ENCODE results near the gene RER1. TPM values are rescaled to one million over a fixed set of nuclear protein-coding genes. Genes with fewer than 3 reads are reported as not detected.
A peak's percentile ranks its signal among the peaks of the same experiment; 100 is the strongest.

The RER1 gene
- total RNA-seq, 1 donor from 2014 or later = 118 TPM

DNA sequence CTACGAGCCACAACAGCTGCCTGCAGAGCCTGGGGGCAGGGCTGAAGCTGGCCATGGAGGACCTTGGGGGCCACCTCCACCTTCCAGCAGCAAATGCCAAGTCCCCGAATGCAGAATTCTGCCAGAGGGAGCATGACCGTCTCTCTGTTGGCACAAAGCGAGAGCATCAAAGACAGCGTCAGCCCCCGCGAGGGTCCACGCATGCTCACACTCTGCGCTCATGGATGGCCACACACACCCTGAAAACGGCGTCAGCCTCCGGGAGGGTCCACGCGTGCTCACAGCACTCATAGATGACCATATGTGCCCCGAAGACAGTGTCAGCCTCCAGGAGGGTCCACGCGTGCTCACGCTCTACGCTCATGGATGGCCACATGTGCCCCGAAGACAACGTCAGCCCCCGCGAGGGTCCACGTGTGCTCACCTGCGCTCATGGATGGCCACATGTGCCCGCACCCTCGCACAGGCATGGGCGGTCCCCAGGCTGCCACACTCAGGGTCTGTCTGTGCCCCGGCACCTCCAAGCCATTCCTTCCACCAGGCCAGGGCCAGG, 46.8 kb upstream of the RER1 start:
- no peak overlapping the region for H3K4me3 ChIP-seq
- no peak for ATAC-seq
- H3K36me3 ChIP-seq = no peaks in the 10 kb centered on the region
- H3K27ac ChIP-seq = no peak overlapping the region
- peak; percentile 52 for DNase-seq
- TF ChIP-seq, protein P1, sequence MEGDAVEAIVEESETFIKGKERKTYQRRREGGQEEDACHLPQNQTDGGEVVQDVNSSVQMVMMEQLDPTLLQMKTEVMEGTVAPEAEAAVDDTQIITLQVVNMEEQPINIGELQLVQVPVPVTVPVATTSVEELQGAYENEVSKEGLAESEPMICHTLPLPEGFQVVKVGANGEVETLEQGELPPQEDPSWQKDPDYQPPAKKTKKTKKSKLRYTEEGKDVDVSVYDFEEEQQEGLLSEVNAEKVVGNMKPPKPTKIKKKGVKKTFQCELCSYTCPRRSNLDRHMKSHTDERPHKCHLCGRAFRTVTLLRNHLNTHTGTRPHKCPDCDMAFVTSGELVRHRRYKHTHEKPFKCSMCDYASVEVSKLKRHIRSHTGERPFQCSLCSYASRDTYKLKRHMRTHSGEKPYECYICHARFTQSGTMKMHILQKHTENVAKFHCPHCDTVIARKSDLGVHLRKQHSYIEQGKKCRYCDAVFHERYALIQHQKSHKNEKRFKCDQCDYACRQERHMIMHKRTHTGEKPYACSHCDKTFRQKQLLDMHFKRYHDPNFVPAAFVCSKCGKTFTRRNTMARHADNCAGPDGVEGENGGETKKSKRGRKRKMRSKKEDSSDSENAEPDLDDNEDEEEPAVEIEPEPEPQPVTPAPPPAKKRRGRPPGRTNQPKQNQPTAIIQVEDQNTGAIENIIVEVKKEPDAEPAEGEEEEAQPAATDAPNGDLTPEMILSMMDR (IDR thresholded peaks at IDR 0.05) = no peak
- intact Hi-C loops (cut with DNase I) = no loop called here
- no peaks in the 10 kb centered on the region for H3K27me3 ChIP-seq
- no peaks in the 10 kb centered on the region for H3K4me1 ChIP-seq
- no peaks in the 10 kb centered on the region for H3K9me3 ChIP-seq

DNA sequence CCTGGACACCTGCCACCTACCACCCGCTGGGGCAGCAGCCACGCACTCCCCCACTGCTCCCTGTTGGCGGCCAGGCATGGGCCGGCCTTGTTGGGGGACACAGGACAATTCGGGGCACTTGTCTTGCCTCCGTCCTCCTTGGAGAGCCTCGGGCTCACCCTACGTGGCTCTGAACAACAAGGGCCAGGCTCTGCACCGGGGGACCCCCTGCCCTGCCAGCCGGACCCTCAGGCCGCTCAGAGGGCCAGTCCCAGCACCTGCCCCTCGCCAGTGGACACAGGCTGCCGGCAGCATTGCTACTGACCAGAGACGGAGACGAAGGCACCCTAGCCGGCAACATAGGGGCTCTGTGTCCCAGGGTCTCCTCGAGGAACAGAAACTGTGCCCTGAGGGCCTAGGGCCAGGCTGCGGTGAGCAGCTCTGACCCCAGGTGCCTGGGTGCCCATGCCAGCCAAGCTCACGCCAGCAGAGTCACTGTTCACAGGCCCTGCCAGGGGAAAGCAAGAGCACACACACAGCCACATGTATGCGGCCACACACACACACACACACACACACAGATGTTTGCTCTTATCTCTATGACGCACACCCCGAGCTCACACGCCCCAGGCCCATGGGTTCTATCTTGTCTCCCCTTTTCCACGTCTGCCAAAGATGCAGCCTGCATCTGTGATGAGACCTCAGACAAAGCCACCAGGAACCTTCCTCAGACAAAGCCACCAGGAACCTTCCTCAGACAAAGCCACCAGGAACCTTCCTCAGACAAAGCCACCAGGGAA, 46.2 kb upstream of the RER1 start:
- TF ChIP-seq, protein P1 (IDR thresholded peaks at IDR 0.05) = no peak
- intact Hi-C loops (cut with DNase I) = no loop called here
- Histone ChIP-seq H3K27ac (no peak overlapping the region), H3K36me3 (no peaks in the 10 kb centered on the region), H3K27me3 (no peaks in the 10 kb centered on the region), H3K4me1 (no peaks in the 10 kb centered on the region), H3K9me3 (no peaks in the 10 kb centered on the region), H3K4me3 (no peak overlapping the region)
- ATAC-seq (no peak), DNase-seq (peak; percentile 55)

DNA sequence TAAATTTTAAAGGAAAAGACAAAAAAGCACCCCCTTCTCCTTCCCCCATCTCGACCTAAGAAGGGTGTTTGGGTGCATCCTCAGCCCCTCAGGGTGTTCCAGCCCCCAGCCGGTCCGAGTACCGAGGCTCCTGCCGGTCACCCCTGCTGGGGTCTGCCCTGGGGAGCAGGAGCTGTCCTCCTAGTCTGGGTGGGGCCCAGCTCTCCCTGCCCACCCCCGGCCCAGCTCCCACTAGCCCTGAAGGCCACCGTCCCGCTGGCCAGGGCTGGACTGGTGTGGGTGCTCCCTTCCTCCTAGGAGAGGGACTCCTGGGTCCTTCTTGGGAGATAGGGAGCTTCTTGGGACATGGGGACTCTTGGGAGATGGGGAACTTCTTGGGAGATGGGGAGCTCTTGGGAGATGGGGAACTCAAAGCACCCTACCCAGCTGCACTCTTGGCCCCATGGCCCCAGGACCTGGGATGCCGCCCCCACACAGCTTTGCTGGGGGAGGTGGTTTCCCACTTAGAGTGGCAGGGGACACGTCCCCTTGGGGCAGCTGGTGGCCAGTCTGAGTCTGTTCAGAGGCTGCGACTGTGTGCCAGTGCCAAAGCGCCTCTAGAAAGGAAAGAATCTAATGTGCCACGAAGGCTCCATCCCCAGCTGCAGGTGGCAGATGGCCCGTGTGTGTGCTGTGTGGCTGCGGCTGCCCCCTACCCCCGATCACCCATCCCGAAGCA, 44.8 kb upstream of the RER1 start:
- ATAC-seq (no peak), DNase-seq (peak; percentile 39)
- intact Hi-C loops (cut with DNase I) = no loop called here
- Histone ChIP-seq H3K36me3 (no peaks in the 10 kb centered on the region), H3K4me3 (no peak overlapping the region), H3K27ac (no peak overlapping the region), H3K27me3 (no peaks in the 10 kb centered on the region), H3K9me3 (no peaks in the 10 kb centered on the region), H3K4me1 (no peaks in the 10 kb centered on the region)
- TF ChIP-seq, protein P1 (IDR thresholded peaks at IDR 0.05) = no peak

DNA sequence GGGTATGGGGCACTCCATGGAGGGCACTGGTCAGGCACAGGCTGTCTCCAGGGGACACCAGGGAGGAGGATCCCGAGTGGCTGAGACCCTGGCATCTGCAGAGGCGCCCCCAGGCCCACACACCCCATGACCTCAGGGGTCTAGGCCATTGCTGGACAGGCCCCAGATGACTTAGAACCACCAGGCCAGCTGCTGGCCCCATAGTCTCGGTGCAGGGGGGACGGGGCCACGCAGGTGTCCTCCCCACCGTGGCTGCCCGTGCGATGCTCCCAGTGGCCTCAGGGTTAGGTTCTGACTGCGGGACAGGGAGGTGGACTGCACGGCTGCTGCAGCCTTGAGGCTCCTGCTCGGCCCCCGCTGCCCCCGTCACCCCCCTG, 44.2 kb upstream of the RER1 start:
- H3K27ac ChIP-seq = no peak overlapping the region
- H3K4me1 ChIP-seq = no peaks in the 10 kb centered on the region
- TF ChIP-seq, protein P1 (IDR thresholded peaks at IDR 0.05) = no peak
- DNase-seq = peak; percentile 32
- intact Hi-C loops (cut with DNase I) = no loop called here
- no peaks in the 10 kb centered on the region for H3K36me3 ChIP-seq
- ATAC-seq = no peak
- H3K4me3 ChIP-seq = no peak overlapping the region
- H3K27me3 ChIP-seq = no peaks in the 10 kb centered on the region
- H3K9me3 ChIP-seq = no peaks in the 10 kb centered on the region

DNA sequence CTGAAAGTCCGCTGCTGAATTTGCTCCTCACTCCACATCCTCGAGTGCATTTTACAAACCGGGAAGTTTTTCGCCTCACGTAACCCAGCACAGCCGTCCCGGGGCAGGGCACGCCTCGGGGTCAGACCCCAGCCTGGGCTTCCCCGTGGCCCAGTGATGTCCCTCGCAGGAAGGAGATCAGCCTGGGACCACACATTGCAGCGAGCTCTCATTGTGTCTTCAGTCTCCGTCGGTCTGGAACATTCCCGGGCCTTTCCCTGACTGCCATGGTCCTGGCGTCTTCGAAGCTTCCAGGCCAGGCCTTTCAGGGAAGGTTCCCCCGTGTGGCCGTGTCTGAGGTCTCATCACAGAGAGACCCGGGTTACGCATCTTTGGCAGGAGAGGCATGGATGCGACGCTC, 43.7 kb upstream of the RER1 start:
- H3K27ac ChIP-seq = no peak overlapping the region
- TF ChIP-seq, protein P1 (IDR thresholded peaks at IDR 0.05) = no peak
- DNase-seq (no peak), ATAC-seq (no peak)
- no peaks in the 10 kb centered on the region for H3K36me3 ChIP-seq
- intact Hi-C loops (cut with DNase I) = no loop called here
- H3K27me3 ChIP-seq = no peaks in the 10 kb centered on the region
- no peaks in the 10 kb centered on the region for H3K4me1 ChIP-seq
- no peak overlapping the region for H3K4me3 ChIP-seq
- no peaks in the 10 kb centered on the region for H3K9me3 ChIP-seq

Measured in upper lobe of right lung (tissue), 1 donor.